Vagina (tissue), 2 donors: ENCODE measurements around the gene SLC25A26.

Experiments
- POLR2A ChIP-seq, 2 donors: fragments of 450-650 bp; IDR thresholded peaks; one replicate each; pipeline ENCODE4 v1.6.1; 2017; ENCODE audit warnings: antibody characterized with exemption in 2 of 2, mild to moderate bottlenecking in 2 of 2, moderate library complexity in 2 of 2
- POLR2AphosphoS5 ChIP-seq, 2 donors: sonication (generic); formaldehyde crosslinking; IDR thresholded peaks; one replicate each; pipeline ENCODE4 v1.9.0; 2017; ENCODE audit warnings: antibody characterized with exemption in 2 of 2, mild to moderate bottlenecking in 2 of 2, low read depth in 1 of 2; ENCODE audit not compliant: insufficient read depth in 1 of 2
- TF ChIP-seq, protein P1 (sequence below), 3 experiments: fragments of 450-650 bp in 2 of 3; fragments of 200-600 bp in 1 of 3; sonication (generic) in 1 of 3; IDR thresholded peaks; one replicate each; pipeline ENCODE4 v1.5.1; 2017 to 2019; ENCODE audit warnings: antibody characterized with exemption in 3 of 3, mild to moderate bottlenecking in 2 of 3, moderate library complexity in 2 of 3

GRCh38 chr3:66353039-66353438, 132.2 kb downstream of the SLC25A26 start:
- TF ChIP-seq, protein P1, sequence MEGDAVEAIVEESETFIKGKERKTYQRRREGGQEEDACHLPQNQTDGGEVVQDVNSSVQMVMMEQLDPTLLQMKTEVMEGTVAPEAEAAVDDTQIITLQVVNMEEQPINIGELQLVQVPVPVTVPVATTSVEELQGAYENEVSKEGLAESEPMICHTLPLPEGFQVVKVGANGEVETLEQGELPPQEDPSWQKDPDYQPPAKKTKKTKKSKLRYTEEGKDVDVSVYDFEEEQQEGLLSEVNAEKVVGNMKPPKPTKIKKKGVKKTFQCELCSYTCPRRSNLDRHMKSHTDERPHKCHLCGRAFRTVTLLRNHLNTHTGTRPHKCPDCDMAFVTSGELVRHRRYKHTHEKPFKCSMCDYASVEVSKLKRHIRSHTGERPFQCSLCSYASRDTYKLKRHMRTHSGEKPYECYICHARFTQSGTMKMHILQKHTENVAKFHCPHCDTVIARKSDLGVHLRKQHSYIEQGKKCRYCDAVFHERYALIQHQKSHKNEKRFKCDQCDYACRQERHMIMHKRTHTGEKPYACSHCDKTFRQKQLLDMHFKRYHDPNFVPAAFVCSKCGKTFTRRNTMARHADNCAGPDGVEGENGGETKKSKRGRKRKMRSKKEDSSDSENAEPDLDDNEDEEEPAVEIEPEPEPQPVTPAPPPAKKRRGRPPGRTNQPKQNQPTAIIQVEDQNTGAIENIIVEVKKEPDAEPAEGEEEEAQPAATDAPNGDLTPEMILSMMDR (IDR thresholded peaks at IDR 0.05), result no peak
- TF ChIP-seq POLR2AphosphoS5 (IDR thresholded peaks at IDR 0.05; ENCODE audit: insufficient read depth in 1 of 2, low read depth in 1 of 2) (no peak), POLR2A (IDR thresholded peaks at IDR 0.05) (no peak)
